Measurements from ENCODE around the gene RASGRP3. TPM values are rescaled to one million over a fixed set of nuclear protein-coding genes. Genes with fewer than 3 reads are reported as not detected.
"Not testable (repeated sequence)": the region's sequence is repeated elsewhere in the genome, so short reads cannot be mapped to it uniquely, and the experiment has no call there.

Gene RASGRP3
- total RNA-seq, 4 donors from 2014 or later: 3.7 to 10.6 (median 6.7) TPM

- H3K4me1 ChIP-seq: peaks cover 10 to 41% (median 30%) of the 10 kb centered on the region in 4 donors
- H3K4me3 ChIP-seq: peak overlapping the region; percentile 5 to 14 (median 12)
- intact Hi-C loops (cut with DNase I): loop anchor here (5.0 to 10.0 kb wide), 3 partner anchors 160 to 492 kb away; partner anchors contain the start of gene LTBP1
- WGBS: 25% methylated on average over 4 of the region's 4 CpGs
- TF ChIP-seq CTCF (IDR thresholded peaks at IDR 0.05) (no peak), EP300 (IDR thresholded peaks at IDR 0.05) (no peak), POLR2AphosphoS5 (IDR thresholded peaks at IDR 0.05) (peak in 1 of 2 donors; percentile 44)
- H3K27me3 ChIP-seq: no peaks in the 10 kb centered on the region
- DNase-seq (ENCODE audit: extremely low spot score): no peak
- no peaks in the 10 kb centered on the region for H3K36me3 ChIP-seq
- H3K9me3 ChIP-seq: no peaks in the 10 kb centered on the region
- H3K27ac ChIP-seq (replicated peaks in 1 of 4): peak overlapping the region; percentile 51 to 70 (median 61)
Measured at GRCh38 chr2:33437297-33437696, 39.2 kb upstream of the RASGRP3 start.

GRCh38 chr2:33437815-33438214 is 38.6 kb upstream of the RASGRP3 start:
- intact Hi-C loops (cut with DNase I): loop anchor here (5.0 to 10.0 kb wide), 3 partner anchors 161 to 493 kb away; partner anchors contain the start of gene LTBP1
- no peaks in the 10 kb centered on the region for H3K27me3 ChIP-seq
- H3K9me3 ChIP-seq: no peaks in the 10 kb centered on the region
- peak overlapping the region in 3 of 4 donors; percentile 5 to 12 (median 12) for H3K4me3 ChIP-seq
- TF ChIP-seq POLR2A (IDR thresholded peaks at IDR 0.05; ENCODE audit: low read depth) (no peak), CTCF (IDR thresholded peaks at IDR 0.05) (no peak), EP300 (IDR thresholded peaks at IDR 0.05) (no peak), POLR2AphosphoS5 (IDR thresholded peaks at IDR 0.05) (no peak)
- peaks cover 10 to 46% (median 32%) of the 10 kb centered on the region in 4 donors for H3K4me1 ChIP-seq
- no peak for DNase-seq (ENCODE audit: extremely low spot score)
- H3K27ac ChIP-seq (replicated peaks in 1 of 4): peak overlapping the region; percentile 51 to 70 (median 61)
- 50% methylated on average over 2 of the region's 2 CpGs for WGBS
- no peaks in the 10 kb centered on the region for H3K36me3 ChIP-seq

GRCh38 chr2:33441235-33441810 is 35.1 kb upstream of the RASGRP3 start:
- H3K9me3 ChIP-seq: no peaks in the 10 kb centered on the region
- TF ChIP-seq EP300 (IDR thresholded peaks at IDR 0.05) (no peak), POLR2AphosphoS5 (IDR thresholded peaks at IDR 0.05) (peak in 1 of 2 donors; percentile 13), CTCF (IDR thresholded peaks at IDR 0.05) (peak; percentile 70 to 83 (median 83)), POLR2A (IDR thresholded peaks at IDR 0.05; ENCODE audit: low read depth) (no peak)
- intact Hi-C loops (cut with DNase I): loop anchor here (5.0 kb wide), 1 partner anchor 409 kb away; no protein-coding TSS in a partner anchor
- DNase-seq (ENCODE audit: extremely low spot score): no peak
- H3K4me3 ChIP-seq: no peak overlapping the region
- no peaks in the 10 kb centered on the region for H3K36me3 ChIP-seq
- WGBS: 32% methylated on average over 3 of the region's 3 CpGs
- H3K4me1 ChIP-seq: peaks cover 22 to 48% (median 32%) of the 10 kb centered on the region in 4 donors
- peak overlapping the region in 1 of 4 donors; percentile 21 for H3K27ac ChIP-seq (replicated peaks in 1 of 4)
- no peaks in the 10 kb centered on the region for H3K27me3 ChIP-seq

GRCh38 chr2:33442052-33442451 is 34.4 kb upstream of the RASGRP3 start:
- WGBS: 91% methylated on average over 9 of the region's 9 CpGs

GRCh38 chr2:33442528-33443079 is 33.8 kb upstream of the RASGRP3 start:
- H3K27ac ChIP-seq (replicated peaks in 1 of 4): peak overlapping the region in 2 of 4 donors; percentile 39 to 43
- H3K27me3 ChIP-seq: no peaks in the 10 kb centered on the region
- H3K4me3 ChIP-seq: no peak overlapping the region
- H3K36me3 ChIP-seq: no peaks in the 10 kb centered on the region
- intact Hi-C loops (cut with DNase I): loop anchor here (5.0 kb wide), 1 partner anchor 410 kb away; no protein-coding TSS in a partner anchor
- 74% methylated on average over 6 of the region's 6 CpGs for WGBS
- no peaks in the 10 kb centered on the region for H3K9me3 ChIP-seq
- TF ChIP-seq CTCF (IDR thresholded peaks at IDR 0.05): no peak
- TF ChIP-seq POLR2A (IDR thresholded peaks at IDR 0.05; ENCODE audit: low read depth): no peak
- TF ChIP-seq POLR2AphosphoS5 (IDR thresholded peaks at IDR 0.05): no peak
- TF ChIP-seq EP300 (IDR thresholded peaks at IDR 0.05): no peak
- peaks cover 17 to 35% (median 20%) of the 10 kb centered on the region in 4 donors for H3K4me1 ChIP-seq
- no peak for DNase-seq (ENCODE audit: extremely low spot score)

More at GRCh38 chr2:33442052-33442451, 34.4 kb upstream of the RASGRP3 start:
- DNase-seq (ENCODE audit: extremely low spot score); H3K27me3 ChIP-seq; H3K4me3 ChIP-seq; H3K36me3 ChIP-seq; H3K9me3 ChIP-seq: not testable (repeated sequence)
- peak overlapping the region in 2 of 4 donors; percentile 31 to 38 for H3K27ac ChIP-seq (replicated peaks in 1 of 4)
- intact Hi-C loops (cut with DNase I): loop anchor here (5.0 kb wide), 1 partner anchor 410 kb away; no protein-coding TSS in a partner anchor
- peaks cover 21 to 41% (median 26%) of the 10 kb centered on the region in 4 donors for H3K4me1 ChIP-seq
